Esophagus squamous epithelium (tissue), 4 donors: ENCODE measurements around the gene CYTH2.

Experiments used
- CTCF ChIP-seq, 6 experiments: fragments of 450-650 bp in 4 of 6; fragments of 200-600 bp in 2 of 6; sonication (generic) in 2 of 6; IDR thresholded peaks; one replicate each; pipeline ENCODE4 v1.5.1; 2016 to 2019; ENCODE audit warnings: antibody characterized with exemption in 6 of 6, mild to moderate bottlenecking in 4 of 6, moderate library complexity in 4 of 6
- POLR2A ChIP-seq, 4 donors: fragments of 450-650 bp; IDR thresholded peaks; one replicate each; pipeline ENCODE4 v1.6.1; 2017; ENCODE audit warnings: antibody characterized with exemption in 4 of 4, mild to moderate bottlenecking in 4 of 4, moderate library complexity in 3 of 4

GRCh38 chr19:48512504-48513288, 43.5 kb downstream of the CYTH2 start:
- TF ChIP-seq CTCF (IDR thresholded peaks at IDR 0.05) (no peak), POLR2A (IDR thresholded peaks at IDR 0.05) (no peak)
